Right atrium auricular region (tissue), 2 donors: ENCODE data around the gene HOXA6. TPM values are rescaled to one million over a fixed set of nuclear protein-coding genes. Genes with fewer than 3 reads are reported as not detected.
A peak's percentile ranks its signal among the peaks of the same experiment; 100 is the strongest.

Experiments
- DNase-seq: peaks from one replicate; pipeline ENCODE4 v3.0.0-alpha.2; 2019; ENCODE audit warnings: low spot score
- H3K27ac ChIP-seq, 2 donors: fragments of 200-600 bp; sonication (generic); 1 replicate in 1 of 2; 2 replicates in 1 of 2; pipeline ENCODE4 v1.5.1; 2016 to 2019
- H3K27me3 ChIP-seq, 2 donors: fragments of 200-600 bp; sonication (generic); one replicate each; pipeline versions ENCODE4 v1.5.1 to v1.6.0; 2017 to 2019
- H3K36me3 ChIP-seq: fragments of 200-600 bp; sonication (generic); one replicate; pipeline ENCODE4 v1.5.1; 2016
- H3K4me1 ChIP-seq, 2 donors: fragments of 200-600 bp; sonication (generic); one replicate each; pipeline versions ENCODE4 v1.5.1 to v1.6.0; 2017 to 2019
- H3K4me3 ChIP-seq, 2 donors: fragments of 200-600 bp; sonication (generic); 1 replicate in 1 of 2; 2 replicates in 1 of 2; pipeline ENCODE4 v1.5.1; 2017 to 2019; ENCODE audit warnings: mild to moderate bottlenecking in 1 of 2, moderate library complexity in 1 of 2
- H3K9me3 ChIP-seq, 2 donors: fragments of 200-600 bp; sonication (generic); one replicate each; pipeline ENCODE4 v1.5.1; 2019
- CTCF ChIP-seq, 2 donors: fragments of 200-600 bp; sonication (generic); IDR thresholded peaks; one replicate each; pipeline ENCODE4 v1.5.1; 2019; ENCODE audit warnings: antibody characterized with exemption in 2 of 2
- total RNA-seq, 2 donors: library from RNA; depleted of rRNA; stranded (reverse); fragments of >200 nt; gene quantifications; one replicate each; pipeline ENCODE4 v1.1.0, GENCODE V29; 2016

Gene HOXA6
- total RNA-seq, 2 donors from 2014 or later, result not detected

- H3K36me3 ChIP-seq, result no peaks in the 10 kb centered on the region
- H3K4me3 ChIP-seq, result peak overlapping the region in 1 of 2 donors; percentile 27
- DNase-seq, result no peak
- TF ChIP-seq CTCF (IDR thresholded peaks at IDR 0.05), result no peak
- H3K9me3 ChIP-seq, result no peaks in the 10 kb centered on the region
- H3K27me3 ChIP-seq, result peaks cover 76 to 96% of the 10 kb centered on the region in 2 donors
- peaks cover 0 to 64% of the 10 kb centered on the region in 2 donors for H3K4me1 ChIP-seq
- no peak overlapping the region for H3K27ac ChIP-seq
Measured at GRCh38 chr7:27188386-27189294, 41.1 kb upstream of the HOXA6 start.

DNA sequence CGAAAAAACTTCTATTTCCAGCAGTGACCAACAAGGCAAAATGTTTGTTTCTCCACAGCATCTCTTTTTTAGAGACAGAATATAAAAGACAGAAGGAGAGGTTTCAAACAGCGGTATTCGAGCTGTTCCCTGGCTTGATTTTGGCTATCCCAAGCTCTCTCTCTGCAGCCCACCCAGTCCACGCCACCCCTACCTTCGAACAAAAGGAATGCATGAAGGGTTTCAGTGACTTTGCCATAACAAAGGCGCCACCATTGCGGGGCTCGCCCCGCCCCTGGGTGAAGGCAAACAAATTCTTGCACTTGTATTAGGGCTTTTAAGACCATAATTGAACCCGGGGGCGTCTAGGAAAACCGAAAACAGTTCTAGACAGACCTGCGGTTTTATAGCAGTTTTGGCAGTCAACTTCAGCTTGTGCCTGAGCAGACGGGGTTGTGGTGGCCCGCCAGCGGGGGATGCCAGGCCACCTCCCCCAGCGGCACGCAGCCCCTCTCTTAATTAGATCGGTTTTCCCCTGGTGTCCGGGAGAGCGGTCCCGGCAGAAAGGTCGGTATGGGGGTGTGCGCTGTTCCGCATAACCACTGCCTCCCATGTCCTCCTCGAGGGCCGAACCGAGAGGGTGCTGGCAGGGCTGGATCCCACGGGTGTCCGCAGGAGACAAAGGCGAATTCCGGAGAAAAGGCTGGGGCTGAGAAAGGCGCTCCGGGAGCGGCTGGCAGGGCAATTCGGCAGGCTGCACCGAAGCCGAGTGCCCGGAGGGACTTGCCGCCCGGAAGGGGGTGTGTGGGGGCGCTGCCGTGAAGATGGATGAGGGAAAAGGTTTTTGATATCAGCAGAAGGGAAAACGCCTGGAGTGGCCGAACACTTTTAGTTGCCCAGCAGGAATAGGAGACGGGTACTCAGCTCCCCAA lies 40.2 kb upstream of the HOXA6 start:
- Histone ChIP-seq H3K9me3 (no peaks in the 10 kb centered on the region), H3K4me3 (peak overlapping the region in 1 of 2 donors; percentile 27), H3K4me1 (peaks cover 0 to 64% of the 10 kb centered on the region in 2 donors), H3K27me3 (peaks cover 77 to 96% of the 10 kb centered on the region in 2 donors), H3K36me3 (no peaks in the 10 kb centered on the region), H3K27ac (no peak overlapping the region)
- no peak for TF ChIP-seq CTCF (IDR thresholded peaks at IDR 0.05)
- no peak for DNase-seq

GRCh38 chr7:27186668-27187474 lies 39.3 kb upstream of the HOXA6 start:
- no peaks in the 10 kb centered on the region for H3K9me3 ChIP-seq
- no peaks in the 10 kb centered on the region for H3K36me3 ChIP-seq
- no peak overlapping the region for H3K4me3 ChIP-seq
- peaks cover 80 to 97% of the 10 kb centered on the region in 2 donors for H3K27me3 ChIP-seq
- TF ChIP-seq CTCF (IDR thresholded peaks at IDR 0.05), result no peak
- H3K27ac ChIP-seq, result no peak overlapping the region
- peaks cover 0 to 56% of the 10 kb centered on the region in 2 donors for H3K4me1 ChIP-seq
- no peak for DNase-seq

DNA sequence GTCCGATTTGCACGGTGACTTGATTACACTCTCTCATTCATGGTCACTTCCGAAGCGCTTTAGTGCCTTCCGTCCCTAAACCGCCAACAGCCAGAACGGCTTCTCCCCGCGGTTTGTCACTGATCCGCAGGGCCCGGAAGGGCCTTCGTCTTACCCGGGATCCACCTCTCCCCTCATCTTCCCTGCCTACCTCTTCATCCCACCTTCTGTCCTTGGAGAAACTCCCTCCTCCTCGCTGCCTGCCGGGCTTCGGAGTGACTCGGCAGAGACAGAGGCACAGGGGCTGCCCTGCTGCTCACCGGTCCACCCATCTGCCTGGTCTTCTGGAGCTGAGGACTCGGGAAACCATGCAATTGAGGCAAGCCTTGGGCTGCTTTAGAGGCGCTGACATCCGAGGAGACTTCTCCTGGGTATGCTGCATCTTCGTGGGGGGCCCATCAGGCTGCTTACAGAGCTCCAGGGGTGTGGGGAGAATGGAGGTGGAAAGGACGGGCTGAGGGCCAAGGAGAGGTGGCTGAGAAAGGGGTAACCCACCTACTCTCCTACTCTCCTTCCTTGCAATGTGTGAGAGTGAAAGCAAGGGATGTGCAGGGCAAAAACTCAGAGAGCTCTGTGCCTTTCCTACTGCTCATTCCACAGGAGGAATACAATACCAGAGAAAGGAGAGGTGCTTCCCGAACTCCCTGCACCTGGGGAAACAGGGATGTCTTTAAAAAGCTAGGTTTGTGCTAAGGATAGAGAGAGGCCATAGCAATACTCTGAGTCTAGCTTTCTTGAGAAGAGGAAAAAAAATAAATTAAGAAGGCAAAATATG lies 38.5 kb upstream of the HOXA6 start:
- DNase-seq, result no peak
- H3K9me3 ChIP-seq, result no peaks in the 10 kb centered on the region
- TF ChIP-seq CTCF (IDR thresholded peaks at IDR 0.05), result no peak
- peaks cover 0 to 54% of the 10 kb centered on the region in 2 donors for H3K4me1 ChIP-seq
- no peaks in the 10 kb centered on the region for H3K36me3 ChIP-seq
- no peak overlapping the region for H3K27ac ChIP-seq
- no peak overlapping the region for H3K4me3 ChIP-seq
- peaks cover 78 to 94% of the 10 kb centered on the region in 2 donors for H3K27me3 ChIP-seq
